Natural killer cell (primary cell): ENCODE measurements around the gene C11orf21. TPM values are rescaled to one million over a fixed set of nuclear protein-coding genes. Genes with fewer than 3 reads are reported as not detected.
A peak's percentile ranks its signal among the peaks of the same experiment; 100 is the strongest.

Experiments used
- ATAC-seq, 3 donors: fragments of 150-1000 bp in 2 of 3; fragments of 200-7000 bp in 1 of 3; cut with Tn5 transposase; 1 replicate in 1 of 3; 2 replicates in 2 of 3; pipeline ENCODE4 v1.10.0; 2021; ENCODE audit warnings: mild to moderate bottlenecking in 2 of 3, moderate library complexity in 2 of 3
- DNase-seq, 2 donors: peaks; one replicate each; pipeline versions ENCODE4 v3.0.0 to v3.0.0-alpha.2; 2013 to 2021; ENCODE audit warnings: mixed read lengths in 1 of 2
- H3K27ac ChIP-seq: one replicate; pipeline ENCODE4 v1.5.1; 2013; ENCODE audit warnings: mild to moderate bottlenecking, low read length
- H3K27me3 ChIP-seq: one replicate; pipeline ENCODE4 v1.6.1; 2013; ENCODE audit warnings: low read length; ENCODE audit not compliant: control insufficient read depth, insufficient read depth
- H3K36me3 ChIP-seq: one replicate; pipeline ENCODE4 v1.6.1; 2013; ENCODE audit warnings: low read length; ENCODE audit not compliant: control insufficient read depth, insufficient read depth
- H3K4me1 ChIP-seq: one replicate; pipeline ENCODE4 v1.6.1; 2013; ENCODE audit warnings: low read length; ENCODE audit not compliant: control insufficient read depth, insufficient read depth
- H3K4me3 ChIP-seq: one replicate; pipeline ENCODE4 v1.5.1; 2013; ENCODE audit warnings: low read length
- H3K9me3 ChIP-seq: one replicate; pipeline ENCODE4 v1.6.1; 2013; ENCODE audit warnings: low read length; ENCODE audit not compliant: control insufficient read depth, insufficient read depth
- H3K27ac Mint-ChIP-seq, 2 donors: one replicate each; pipeline ENCODE4 v1.8.0; 2022; ENCODE audit warnings: mild to moderate bottlenecking in 2 of 2, mixed read lengths in 2 of 2, moderate library complexity in 1 of 2
- H3K27me3 Mint-ChIP-seq, 2 donors: one replicate each; pipeline ENCODE4 v1.8.0; 2022; ENCODE audit warnings: low read depth in 2 of 2, mixed read lengths in 2 of 2
- H3K36me3 Mint-ChIP-seq: one replicate; pipeline ENCODE4 v1.8.0; 2022; ENCODE audit warnings: mixed read lengths
- H3K4me1 Mint-ChIP-seq, 2 donors: one replicate each; pipeline ENCODE4 v1.8.0; 2022; ENCODE audit warnings: mixed read lengths in 2 of 2
- H3K4me3 Mint-ChIP-seq: one replicate; pipeline ENCODE4 v1.8.0; 2022; ENCODE audit warnings: mild to moderate bottlenecking, moderate library complexity, mixed read lengths
- H3K9me3 Mint-ChIP-seq, 2 donors: one replicate each; pipeline ENCODE4 v1.8.0; 2022; ENCODE audit warnings: mixed read lengths in 2 of 2
- WGBS: methylation state at CpG from one replicate; pipeline ENCODE4 v1.1.7; 2013; ENCODE audit warnings: missing lambda C conversion rate; ENCODE audit not compliant: insufficient coverage; 5-methylcytosine and 5-hydroxymethylcytosine counted together
- intact Hi-C: fragments of 100-400 bp; cut with micrococcal nuclease; formaldehyde crosslinking; loops from one replicate; pipeline ENCODE4 v1.14.2; 2022
- total RNA-seq, 4 donors: library from RNA; stranded (reverse); fragments of 120-200 nt in 1 of 4; gene quantifications; one replicate each; pipeline versions ENCODE4 v1.2.3 to v1.2.4, GENCODE V29; 2013 to 2022
- TF ChIP-seq, protein P1 (sequence below): fragments of 200-600 bp; IDR thresholded peaks from one replicate; pipeline ENCODE4 v1.8.0; 2022; ENCODE audit warnings: antibody characterized with exemption

C11orf21 gene
- total RNA-seq, 3 donors from 2014 or later (not counting 1 experiment from before 2014, with no cell fraction given) = 227 to 325 (median 237) TPM

DNA sequence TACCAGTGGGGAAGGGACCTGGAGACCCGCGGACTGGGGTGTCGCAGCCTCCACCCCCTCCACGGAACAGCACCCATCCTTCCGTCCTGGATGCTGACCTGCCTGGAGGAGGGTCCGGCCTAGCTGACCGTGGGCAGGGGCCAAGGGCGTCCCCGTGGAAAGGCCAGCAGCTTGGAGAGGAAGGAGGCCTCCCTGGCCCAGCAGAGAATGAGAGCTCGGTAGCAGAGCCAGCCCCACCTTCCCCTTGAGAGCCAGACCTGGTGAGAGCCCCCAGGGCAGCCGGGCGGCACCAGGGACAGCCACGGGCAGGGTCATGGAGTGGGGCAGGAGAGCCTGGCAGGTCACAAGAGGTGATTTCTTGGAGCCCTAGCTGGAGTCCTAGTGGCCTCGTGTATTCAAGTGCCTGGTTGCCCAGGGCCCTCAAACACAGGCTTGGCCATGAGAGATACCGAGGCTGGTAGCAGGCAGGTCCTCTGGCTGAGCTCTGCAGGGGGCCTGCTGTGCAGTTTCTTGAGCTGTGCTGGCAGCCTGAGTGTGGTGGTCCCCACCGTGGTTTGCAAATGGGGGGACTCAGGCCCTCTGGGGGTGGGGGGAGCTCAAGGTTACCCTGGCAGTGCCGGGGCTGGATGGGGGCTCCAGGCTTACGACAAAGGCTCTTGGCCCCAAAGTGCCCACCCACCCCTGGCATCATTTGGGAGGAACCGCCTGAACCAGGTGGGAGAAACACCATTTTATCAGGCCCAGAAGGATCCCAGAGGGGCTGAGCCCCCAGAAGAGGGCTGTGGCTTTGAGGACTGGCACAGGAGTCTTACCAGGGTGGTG is 7.7 kb upstream of the C11orf21 start:
- peak overlapping the region in 1 of 2 donors; percentile 82 for H3K27ac Mint-ChIP-seq
- Histone ChIP-seq H3K27ac (no peak overlapping the region), H3K4me1 (peaks cover 60% of the 10 kb centered on the region), H3K4me3 (no peak overlapping the region), H3K36me3 (peaks cover 6% of the 10 kb centered on the region), H3K27me3 (no peaks in the 10 kb centered on the region), H3K9me3 (no peaks in the 10 kb centered on the region)
- intact Hi-C loops = no loop called here
- no peak overlapping the region for H3K4me3 Mint-ChIP-seq
- 91% methylated on average over 19 of the region's 19 CpGs for WGBS
- H3K27me3 Mint-ChIP-seq = no peaks in the 10 kb centered on the region
- H3K4me1 Mint-ChIP-seq = peaks cover 17 to 55% of the 10 kb centered on the region in 2 donors
- TF ChIP-seq, protein P1, sequence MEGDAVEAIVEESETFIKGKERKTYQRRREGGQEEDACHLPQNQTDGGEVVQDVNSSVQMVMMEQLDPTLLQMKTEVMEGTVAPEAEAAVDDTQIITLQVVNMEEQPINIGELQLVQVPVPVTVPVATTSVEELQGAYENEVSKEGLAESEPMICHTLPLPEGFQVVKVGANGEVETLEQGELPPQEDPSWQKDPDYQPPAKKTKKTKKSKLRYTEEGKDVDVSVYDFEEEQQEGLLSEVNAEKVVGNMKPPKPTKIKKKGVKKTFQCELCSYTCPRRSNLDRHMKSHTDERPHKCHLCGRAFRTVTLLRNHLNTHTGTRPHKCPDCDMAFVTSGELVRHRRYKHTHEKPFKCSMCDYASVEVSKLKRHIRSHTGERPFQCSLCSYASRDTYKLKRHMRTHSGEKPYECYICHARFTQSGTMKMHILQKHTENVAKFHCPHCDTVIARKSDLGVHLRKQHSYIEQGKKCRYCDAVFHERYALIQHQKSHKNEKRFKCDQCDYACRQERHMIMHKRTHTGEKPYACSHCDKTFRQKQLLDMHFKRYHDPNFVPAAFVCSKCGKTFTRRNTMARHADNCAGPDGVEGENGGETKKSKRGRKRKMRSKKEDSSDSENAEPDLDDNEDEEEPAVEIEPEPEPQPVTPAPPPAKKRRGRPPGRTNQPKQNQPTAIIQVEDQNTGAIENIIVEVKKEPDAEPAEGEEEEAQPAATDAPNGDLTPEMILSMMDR = no peak
- ATAC-seq (no peak), DNase-seq (no peak)
- H3K9me3 Mint-ChIP-seq = no peaks in the 10 kb centered on the region
- no peaks in the 10 kb centered on the region for H3K36me3 Mint-ChIP-seq

DNA sequence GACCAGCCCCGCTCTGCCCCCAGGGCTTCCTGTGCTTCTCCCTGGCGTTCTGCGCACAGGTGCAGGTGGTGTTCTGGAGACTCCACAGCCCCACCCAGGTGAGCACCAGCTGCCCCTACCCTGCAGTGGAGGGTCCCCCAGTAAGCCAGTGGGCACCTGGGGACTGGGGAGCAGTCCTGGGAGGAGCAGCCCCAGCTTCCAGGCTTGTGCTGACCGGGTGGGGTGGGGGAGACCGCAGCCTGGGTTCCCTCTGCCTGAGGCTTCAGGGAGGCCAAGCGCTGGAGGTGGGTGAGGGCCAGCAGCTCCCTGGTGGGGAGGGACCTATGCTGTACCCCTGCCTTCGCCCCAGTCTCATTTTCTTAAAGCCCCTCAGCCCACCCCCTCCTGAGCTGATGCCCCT is 7.0 kb upstream of the C11orf21 start:
- WGBS = 91% methylated on average over 6 of the region's 7 CpGs
- TF ChIP-seq, protein P1 = no peak
- no peak overlapping the region for H3K4me3 ChIP-seq
- H3K27me3 ChIP-seq = no peaks in the 10 kb centered on the region
- intact Hi-C loops = no loop called here
- peaks cover 9% of the 10 kb centered on the region for H3K36me3 ChIP-seq
- H3K27ac ChIP-seq = no peak overlapping the region
- peaks cover 60% of the 10 kb centered on the region for H3K4me1 ChIP-seq
- Mint-ChIP-seq H3K4me3 (no peak overlapping the region), H3K27ac (no peak overlapping the region), H3K36me3 (no peaks in the 10 kb centered on the region), H3K4me1 (peaks cover 17 to 60% of the 10 kb centered on the region in 2 donors), H3K27me3 (no peaks in the 10 kb centered on the region), H3K9me3 (no peaks in the 10 kb centered on the region)
- ATAC-seq = no peak
- no peak for DNase-seq
- H3K9me3 ChIP-seq = no peaks in the 10 kb centered on the region

DNA sequence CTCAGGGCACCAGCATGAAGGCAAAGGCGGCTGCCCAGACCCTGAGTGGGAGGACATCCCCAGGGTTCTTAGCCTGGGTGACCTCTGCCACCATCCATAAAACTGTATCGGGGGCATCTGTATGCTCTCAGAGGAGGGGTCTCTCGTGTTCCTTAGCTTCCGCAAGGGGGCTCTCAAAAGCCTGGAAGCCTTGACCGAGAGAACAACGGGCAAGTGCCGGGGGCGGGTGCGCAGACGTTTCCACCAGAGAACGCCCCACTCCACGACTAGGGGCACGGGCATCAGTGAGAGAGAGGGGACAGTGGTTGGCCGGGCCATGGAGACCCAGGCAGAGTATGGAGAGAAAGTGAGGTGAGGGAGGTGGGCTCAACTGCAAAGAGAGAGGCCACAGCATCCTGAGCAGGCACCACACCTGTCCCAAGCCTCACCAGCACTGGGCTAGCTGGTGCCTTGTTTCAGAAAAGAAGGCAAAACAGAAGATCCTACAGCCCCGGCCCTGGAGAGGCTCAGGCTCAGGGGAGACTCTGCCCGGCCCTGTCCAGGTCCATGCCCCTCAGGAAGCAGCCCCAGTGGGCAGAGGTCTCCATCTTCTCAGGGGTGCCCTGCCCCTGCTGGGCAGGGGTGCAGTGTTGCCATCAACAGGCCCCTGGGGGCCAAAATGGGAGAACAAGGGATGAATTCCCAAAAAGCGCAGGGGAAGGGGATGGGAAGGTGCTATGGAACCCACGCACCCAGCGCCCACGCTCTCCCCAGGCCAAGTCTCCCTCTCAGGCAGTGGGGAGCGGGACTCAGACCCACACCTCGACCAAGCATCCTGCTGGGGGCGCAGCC is 6.0 kb upstream of the C11orf21 start:
- Histone ChIP-seq H3K27ac (peak overlapping the region; percentile 86), H3K9me3 (no peaks in the 10 kb centered on the region), H3K4me1 (peaks cover 61% of the 10 kb centered on the region), H3K4me3 (no peak overlapping the region), H3K27me3 (no peaks in the 10 kb centered on the region), H3K36me3 (peaks cover 11% of the 10 kb centered on the region)
- DNase-seq = no peak
- H3K9me3 Mint-ChIP-seq = no peaks in the 10 kb centered on the region
- ATAC-seq = no peak
- no peak overlapping the region for H3K4me3 Mint-ChIP-seq
- TF ChIP-seq, protein P1 = no peak
- no peaks in the 10 kb centered on the region for H3K27me3 Mint-ChIP-seq
- 93% methylated on average over 23 of the region's 23 CpGs for WGBS
- intact Hi-C loops = no loop called here
- H3K27ac Mint-ChIP-seq = peak overlapping the region; percentile 86 to 96
- no peaks in the 10 kb centered on the region for H3K36me3 Mint-ChIP-seq
- H3K4me1 Mint-ChIP-seq = peaks cover 17 to 61% of the 10 kb centered on the region in 2 donors
